ENCODE data around the gene FEM1A. TPM values are rescaled to one million over a fixed set of nuclear protein-coding genes. Genes with fewer than 3 reads are reported as not detected.

FEM1A gene
- total RNA-seq, 1 experiment from 2014 or later = 20.0 TPM

- Histone ChIP-seq H2BK15ac (ENCODE audit: low read depth, low read length) (no peak overlapping the region), H4K91ac (ENCODE audit: insufficient read length, low read depth, low read length) (no peak overlapping the region), H3K27ac (ENCODE audit: insufficient read length, low read depth, low read length) (no peak overlapping the region), H3K79me2 (ENCODE audit: insufficient read depth, low read length) (no peaks in the 10 kb centered on the region), H4K8ac (replicated peaks; ENCODE audit: insufficient read length, low read depth, low read length) (no peak overlapping the region), H3K14ac (ENCODE audit: insufficient read depth, low read length) (no peak overlapping the region), H3K4ac (ENCODE audit: low read depth, low read length) (no peak overlapping the region), H3K23ac (ENCODE audit: insufficient read length, low read depth, low read length) (no peak overlapping the region), H4K20me1 (ENCODE audit: control insufficient read depth, insufficient read depth, insufficient read length) (no peaks in the 10 kb centered on the region), H2AK5ac (ENCODE audit: insufficient read length, low read length) (no peak overlapping the region), H2AFZ (ENCODE audit: low read length) (no peak overlapping the region), H3K9ac (ENCODE audit: extremely low read depth, insufficient read length, low read length) (no peak overlapping the region), H3K18ac (ENCODE audit: insufficient read length, low read depth, low read length) (no peak overlapping the region), H2BK12ac (ENCODE audit: insufficient read length, low read depth, low read length) (no peak overlapping the region), H2BK20ac (ENCODE audit: low read depth, low read length, poor library complexity, severe bottlenecking) (no peak overlapping the region), H3K79me1 (ENCODE audit: insufficient read depth, low read depth, low read length, poor library complexity, severe bottlenecking) (no peaks in the 10 kb centered on the region), H2BK120ac (ENCODE audit: low read depth, low read length, poor library complexity, severe bottlenecking) (no peak overlapping the region), H3K4me2 (ENCODE audit: insufficient read depth, insufficient read length, low read length) (no peak overlapping the region), H3K23me2 (ENCODE audit: insufficient read length, low read depth, low read length, poor library complexity, severe bottlenecking) (no peaks in the 10 kb centered on the region), H4K5ac (ENCODE audit: insufficient read length, low read depth, low read length) (no peak overlapping the region), H2BK5ac (ENCODE audit: insufficient read length, low read length) (no peak overlapping the region), H3K4me1 (ENCODE audit: insufficient read depth, low read length) (no peaks in the 10 kb centered on the region), H3K56ac (ENCODE audit: insufficient read length, low read depth, low read length) (no peak overlapping the region), H3K27me3 (ENCODE audit: insufficient read depth, low read length) (no peaks in the 10 kb centered on the region), H3T11ph (ENCODE audit: low read length) (no peak overlapping the region), H3K9me3 (ENCODE audit: control insufficient read depth, low read depth, low read length) (no peaks in the 10 kb centered on the region)
- no CpG with 5 or more reads among the region's 6 CpGs for WGBS (ENCODE audit: extremely low coverage, insufficient read length, low lambda C conversion rate)
- Mint-ChIP-seq H3K27ac (no peak overlapping the region), H3K36me3 (ENCODE audit: insufficient read depth in 1 of 3, low read depth in 3 of 3) (no peaks in the 10 kb centered on the region), H3K27me3 (ENCODE audit: low read depth) (no peaks in the 10 kb centered on the region; the same call in 1 of the 2 replicates), H3K4me3 (no peak overlapping the region), H3K9me3 (no peaks in the 10 kb centered on the region; a peak in 1 of 5 replicates), H3K4me1 (no peaks in the 10 kb centered on the region)
- DNase-seq = no peak
- no peak for TF ChIP-seq CTCF (conservative IDR thresholded peaks at IDR 0.05)
These were observed 32.0 kb downstream of the FEM1A start for GRCh38 chr19:4823577-4823976.
